ENCODE data around the gene SSC5D.
"Not testable (repeated sequence)": the region's sequence is repeated elsewhere in the genome, so short reads cannot be mapped to it uniquely, and the experiment has no call there.

Gene SSC5D

DNA sequence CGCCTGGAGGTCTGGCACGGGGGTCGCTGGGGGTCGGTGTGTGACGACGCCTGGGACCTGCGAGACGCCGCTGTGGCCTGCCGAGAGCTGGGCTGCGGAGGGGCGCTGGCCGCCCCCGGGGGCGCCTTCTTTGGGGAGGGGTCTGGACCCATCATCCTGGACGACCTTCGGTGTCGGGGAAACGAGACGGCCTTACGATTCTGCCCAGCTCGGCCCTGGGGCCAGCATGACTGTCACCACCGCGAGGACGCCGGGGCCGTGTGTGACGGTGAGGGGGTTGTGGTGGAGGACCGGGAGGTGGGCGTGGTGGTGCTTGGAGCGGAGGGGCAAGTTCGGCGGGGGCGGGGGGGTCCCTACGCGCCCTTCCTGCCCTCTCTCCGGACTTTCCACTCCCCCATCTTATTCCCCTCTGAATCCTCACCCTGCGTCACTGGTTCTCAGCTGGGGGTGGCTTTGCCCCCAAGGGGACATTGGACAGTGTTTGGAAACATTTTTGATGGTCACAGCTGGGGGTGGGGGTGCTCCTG is 5.5 kb downstream of the SSC5D start:
- TF ChIP-seq NFRKB (IDR thresholded peaks at IDR 0.05) (no peak), CTBP1 (IDR thresholded peaks at IDR 0.05; ENCODE audit: borderline replicate concordance) (no peak), FOXA1 (IDR thresholded peaks at IDR 0.05) (no peak), FOXK2 (IDR thresholded peaks at IDR 0.05) (no peak), ZNF384 (IDR thresholded peaks at IDR 0.05) (no peak), PKNOX1 (IDR thresholded peaks at IDR 0.05) (no peak), SUZ12 (IDR thresholded peaks at IDR 0.05) (no peak), ARNT (IDR thresholded peaks at IDR 0.05) (no peak), SP1 (IDR thresholded peaks at IDR 0.05) (no peak), BHLHE40 (IDR thresholded peaks at IDR 0.05; ENCODE audit: borderline replicate concordance) (no peak)
- ChIA-PET CTCF (no interaction called here), POLR2A (interaction anchor here (1.2 kb wide), 1 partner anchor 9 kb away, joined by 4 read pairs; the partner anchor contains the start of gene NAT14)
- no peak for DNase-seq (ENCODE audit: extremely low spot score)

DNA sequence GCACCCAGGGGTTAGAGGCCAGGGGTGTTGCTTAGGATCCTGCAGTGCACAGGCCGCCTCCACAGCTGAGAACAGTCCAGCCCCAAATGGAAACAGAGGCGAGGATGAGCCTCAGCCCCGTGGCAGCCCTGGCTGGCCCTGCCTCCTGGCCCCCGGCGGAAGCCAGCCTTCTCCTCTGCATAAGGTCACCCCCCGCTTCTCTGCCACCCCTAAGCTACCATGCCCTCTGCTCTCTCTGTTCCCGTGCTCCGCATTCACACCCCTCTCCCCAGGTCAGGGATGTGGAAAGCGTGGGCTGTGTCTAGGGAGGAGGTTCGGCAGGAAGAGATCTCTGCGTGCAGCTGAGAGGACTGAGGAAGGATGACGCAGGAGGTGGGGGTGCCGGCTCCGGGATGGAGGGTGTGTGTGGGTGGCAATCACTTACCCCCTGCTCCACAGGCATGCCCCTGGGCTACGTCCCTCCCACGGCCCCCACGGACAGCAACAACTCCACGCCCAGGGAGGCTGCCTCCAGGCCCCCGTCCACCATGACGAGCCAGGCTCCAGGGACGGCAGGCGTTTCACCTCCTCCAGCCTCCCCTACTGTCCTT is 6.0 kb downstream of the SSC5D start:
- ChIA-PET CTCF (no interaction called here), POLR2A (interaction anchor here (1.2 kb wide), 1 partner anchor 10 kb away, joined by 4 read pairs; the partner anchor contains the start of gene NAT14)

DNA sequence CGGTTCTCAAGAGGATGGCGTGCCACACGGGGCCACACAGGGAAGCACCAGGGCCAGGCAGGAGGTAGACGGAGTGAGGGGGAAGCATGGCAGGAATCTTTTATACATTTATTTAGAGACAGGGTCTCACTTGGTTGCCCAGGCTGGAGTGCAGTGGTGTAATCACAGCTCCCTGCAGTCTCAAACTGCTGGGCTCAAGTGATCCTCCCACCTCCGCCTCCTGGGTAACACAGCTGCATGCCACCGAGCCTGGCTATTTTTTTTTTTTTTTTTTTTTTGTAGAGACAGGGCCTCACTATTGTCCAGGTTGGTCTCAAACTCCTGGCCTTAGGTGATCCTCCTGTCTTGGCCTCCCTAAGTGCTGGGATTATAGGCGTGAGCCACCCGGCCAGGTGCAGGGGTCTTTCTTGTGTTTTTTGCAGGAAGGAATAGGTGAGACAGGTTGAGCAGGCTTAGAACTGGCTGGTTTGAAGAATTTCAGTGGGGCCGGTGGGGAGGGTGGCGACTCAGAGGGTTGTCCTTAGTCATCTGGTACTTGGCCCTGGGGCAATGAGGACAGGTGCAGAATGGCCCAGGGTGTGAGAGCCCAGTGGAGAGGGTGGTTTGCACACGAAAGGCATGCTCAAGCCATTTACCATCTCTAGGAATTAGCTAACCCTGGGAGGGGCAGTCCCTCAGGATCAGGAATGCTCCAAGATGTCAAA is 7.6 kb downstream of the SSC5D start:
- ChIA-PET CTCF (interaction anchor here (0.7 to 1.7 kb wide), 4 partner anchors 8 to 159 kb away, joined by 3 to 4 read pairs (median 4); no protein-coding TSS in a partner anchor), POLR2A (no interaction called here)
- TF ChIP-seq TARDBP (IDR thresholded peaks at IDR 0.05) (no peak), LEF1 (IDR thresholded peaks at IDR 0.05; ENCODE audit: borderline replicate concordance) (no peak), SP1 (IDR thresholded peaks at IDR 0.05) (no peak), NFRKB (IDR thresholded peaks at IDR 0.05) (no peak)
- DNase-seq (ENCODE audit: extremely low spot score): no peak

More for the DNA sequence above, 6.0 kb downstream of the SSC5D start:
- no peak for DNase-seq (ENCODE audit: extremely low spot score)
- TF ChIP-seq SP1 (IDR thresholded peaks at IDR 0.05): no peak
- no peak for TF ChIP-seq FOXA1 (IDR thresholded peaks at IDR 0.05)
- TF ChIP-seq SUZ12 (IDR thresholded peaks at IDR 0.05): no peak
- no peak for TF ChIP-seq FOXK2 (IDR thresholded peaks at IDR 0.05)
- no peak for TF ChIP-seq ZNF384 (IDR thresholded peaks at IDR 0.05)
- TF ChIP-seq PKNOX1 (IDR thresholded peaks at IDR 0.05): no peak

GRCh38 chr19:55496820-55497219 is 8.6 kb downstream of the SSC5D start:
- CTCF ChIA-PET: interaction anchor here (0.7 to 1.7 kb wide), 2 partner anchors 29 to 158 kb away, joined by 4 read pairs; no protein-coding TSS in a partner anchor
- DNase-seq (ENCODE audit: extremely low spot score); POLR2A ChIA-PET: not testable (repeated sequence)

DNA sequence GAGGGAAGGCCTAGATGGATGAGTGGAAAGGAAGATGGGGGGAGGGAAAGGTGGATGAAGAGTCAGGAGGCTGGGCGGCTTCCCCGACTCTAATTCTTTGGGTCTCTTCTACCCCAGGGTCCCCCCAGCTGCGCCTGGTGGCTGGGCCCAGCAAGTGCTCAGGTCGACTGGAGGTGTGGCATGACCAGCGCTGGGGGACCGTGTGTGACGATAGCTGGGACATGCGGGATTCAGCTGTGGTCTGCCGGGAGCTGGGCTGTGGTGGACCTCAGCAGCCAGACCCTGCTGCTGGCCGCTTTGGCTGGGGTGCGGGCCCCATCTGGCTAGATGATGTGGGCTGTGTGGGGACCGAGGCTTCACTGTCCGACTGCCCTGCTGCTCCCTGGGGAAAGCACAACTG is 9.5 kb downstream of the SSC5D start:
- CTCF ChIA-PET: no interaction called here

GRCh38 chr19:55498246-55498840 is 10.1 kb downstream of the SSC5D start:
- TF ChIP-seq SP1 (IDR thresholded peaks at IDR 0.05) (no peak), ZNF384 (IDR thresholded peaks at IDR 0.05) (no peak), ARNT (IDR thresholded peaks at IDR 0.05) (no peak), ELF4 (IDR thresholded peaks at IDR 0.05) (no peak), NFRKB (IDR thresholded peaks at IDR 0.05) (no peak), SUZ12 (IDR thresholded peaks at IDR 0.05) (no peak), TARDBP (IDR thresholded peaks at IDR 0.05) (no peak), LEF1 (IDR thresholded peaks at IDR 0.05; ENCODE audit: borderline replicate concordance) (no peak), BHLHE40 (IDR thresholded peaks at IDR 0.05; ENCODE audit: borderline replicate concordance) (no peak), FOXA1 (IDR thresholded peaks at IDR 0.05) (no peak), FOXM1 (IDR thresholded peaks at IDR 0.05; ENCODE audit: borderline replicate concordance) (no peak), HDGF (IDR thresholded peaks at IDR 0.05; ENCODE audit: borderline replicate concordance) (no peak), CTBP1 (IDR thresholded peaks at IDR 0.05; ENCODE audit: borderline replicate concordance) (no peak), L3MBTL2 (conservative IDR thresholded peaks at IDR 0.05) (no peak), FOXK2 (IDR thresholded peaks at IDR 0.05) (no peak), PKNOX1 (IDR thresholded peaks at IDR 0.05) (no peak)
- CTCF ChIA-PET: no interaction called here
- DNase-seq (ENCODE audit: extremely low spot score): no peak
- POLR2A ChIA-PET: interaction anchor here (0.7 kb wide), 1 partner anchor 13 kb away, joined by 3 read pairs; the partner anchor contains the start of gene NAT14

More for the DNA sequence above, 9.5 kb downstream of the SSC5D start:
- POLR2A ChIA-PET: no interaction called here
- DNase-seq (ENCODE audit: extremely low spot score): no peak
- TF ChIP-seq ZNF384 (IDR thresholded peaks at IDR 0.05): no peak

Measured in HEK293T (cell line).